ENCODE results near the gene THUMPD3. TPM values are rescaled to one million over a fixed set of nuclear protein-coding genes. Genes with fewer than 3 reads are reported as not detected.
A peak's percentile ranks its signal among the peaks of the same experiment; 100 is the strongest.

Gene THUMPD3
- total RNA-seq, 1 experiment from 2014 or later, result 44.0 TPM

DNA sequence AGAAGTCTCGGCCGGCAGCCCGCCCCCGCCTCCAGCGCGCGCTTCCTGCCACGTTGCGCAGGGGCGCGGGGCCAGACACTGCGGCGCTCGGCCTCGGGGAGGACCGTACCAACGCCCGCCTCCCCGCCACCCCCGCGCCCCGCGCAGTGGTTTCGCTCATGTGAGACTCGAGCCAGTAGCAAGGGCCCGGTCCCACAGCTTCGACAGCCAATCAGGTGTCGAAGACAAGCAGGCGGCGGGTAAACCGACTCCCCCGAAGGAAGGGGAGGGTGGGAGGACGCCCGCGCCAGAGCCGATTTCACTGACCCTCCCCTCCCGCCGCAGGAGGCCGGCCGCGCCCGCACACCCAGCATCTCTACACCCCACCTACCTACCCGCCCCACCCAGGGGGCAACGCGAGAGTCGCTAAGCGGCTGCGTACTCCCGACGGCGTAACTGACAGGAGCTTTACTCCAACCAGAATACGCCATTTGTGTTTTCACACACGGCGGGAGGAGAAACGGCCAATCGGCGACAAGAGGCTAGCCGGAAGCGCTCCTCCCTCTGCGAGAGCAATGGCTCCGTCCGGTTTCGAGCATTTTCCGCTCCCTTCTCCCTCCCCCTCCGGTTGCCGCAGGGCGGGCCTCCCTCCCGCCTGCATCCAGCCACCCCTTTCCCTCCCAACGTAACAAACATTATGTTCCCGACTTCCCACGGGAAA, 33.9 kb downstream of the THUMPD3 start:
- DNase-seq (ENCODE audit: low spot score), result peak; percentile 99

DNA sequence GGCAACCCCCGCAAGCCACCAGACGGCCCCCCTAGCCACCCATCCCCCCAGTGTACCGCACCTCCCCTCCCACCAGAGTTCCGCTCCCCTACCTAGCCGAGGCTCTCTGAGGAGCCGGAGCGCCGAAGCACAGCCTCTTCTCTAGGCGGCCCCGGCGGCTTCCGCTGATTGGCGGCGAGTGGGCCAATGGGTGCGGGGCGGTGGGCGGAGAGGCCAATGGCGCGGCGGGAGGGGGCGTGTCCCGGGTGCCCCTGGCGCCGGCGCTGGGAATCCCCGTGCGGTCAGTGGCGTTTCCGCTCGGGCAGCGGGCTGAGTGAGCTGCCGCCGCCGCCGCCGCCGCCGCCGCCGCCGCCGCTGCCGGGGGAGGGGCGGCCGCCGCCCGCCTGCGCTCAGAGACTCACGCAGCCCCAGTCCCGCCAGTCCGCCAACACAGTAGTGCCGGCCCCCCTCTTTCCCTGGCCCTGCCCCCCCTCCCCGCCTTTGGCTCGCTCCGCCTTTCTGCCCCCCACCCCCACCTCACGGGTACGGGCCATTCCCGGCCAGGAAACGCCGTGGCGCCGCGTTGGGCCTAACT, 34.6 kb downstream of the THUMPD3 start, which contains the start of gene SETD5:
SETD5 (plus strand) TSS at position 284 of the 574 bp plus-strand sequence. CDS start 31,324 bp downstream, outside the sequence.
- DNase-seq (ENCODE audit: low spot score), result peak; percentile 91

DNA sequence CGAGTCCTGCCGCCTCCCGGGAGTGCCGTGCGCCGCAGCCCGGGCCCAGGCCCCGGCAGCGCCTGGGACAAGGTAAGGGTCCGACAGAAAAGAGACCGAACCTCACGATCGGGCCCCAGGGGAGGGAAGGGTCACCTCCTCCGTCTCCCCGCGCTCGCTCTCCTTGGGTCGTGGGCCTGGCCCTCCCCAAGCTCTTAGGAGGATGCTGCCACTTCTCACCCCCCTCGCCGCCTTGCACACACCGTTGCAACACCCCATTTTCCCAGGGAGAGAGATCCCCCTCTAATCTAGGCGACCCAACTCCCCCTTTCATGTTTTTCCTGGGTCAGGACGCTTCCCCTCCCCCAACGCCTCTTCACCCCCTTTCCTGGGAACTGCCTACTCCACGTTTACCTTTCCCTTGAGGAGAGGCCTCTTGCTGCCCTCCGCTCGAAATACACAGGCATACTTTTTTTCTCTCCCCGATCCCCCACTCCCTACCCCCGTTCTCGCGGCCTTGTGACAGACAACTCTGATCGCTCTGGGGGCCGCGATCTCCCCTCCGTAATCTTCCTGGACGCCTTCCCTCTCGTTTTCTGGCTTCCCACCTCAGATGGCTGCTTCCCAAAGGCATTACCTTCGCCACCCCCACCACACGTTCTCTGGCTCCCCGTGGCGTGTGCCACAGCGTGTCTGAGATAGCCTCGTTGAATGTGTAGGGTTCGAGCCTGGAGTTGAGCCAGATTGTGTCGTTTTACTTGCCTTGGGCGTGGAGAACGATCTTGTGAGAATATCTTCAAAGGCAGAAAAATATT, 35.2 kb downstream of the THUMPD3 start:
- peak; percentile 36 for DNase-seq (ENCODE audit: low spot score)

DNA sequence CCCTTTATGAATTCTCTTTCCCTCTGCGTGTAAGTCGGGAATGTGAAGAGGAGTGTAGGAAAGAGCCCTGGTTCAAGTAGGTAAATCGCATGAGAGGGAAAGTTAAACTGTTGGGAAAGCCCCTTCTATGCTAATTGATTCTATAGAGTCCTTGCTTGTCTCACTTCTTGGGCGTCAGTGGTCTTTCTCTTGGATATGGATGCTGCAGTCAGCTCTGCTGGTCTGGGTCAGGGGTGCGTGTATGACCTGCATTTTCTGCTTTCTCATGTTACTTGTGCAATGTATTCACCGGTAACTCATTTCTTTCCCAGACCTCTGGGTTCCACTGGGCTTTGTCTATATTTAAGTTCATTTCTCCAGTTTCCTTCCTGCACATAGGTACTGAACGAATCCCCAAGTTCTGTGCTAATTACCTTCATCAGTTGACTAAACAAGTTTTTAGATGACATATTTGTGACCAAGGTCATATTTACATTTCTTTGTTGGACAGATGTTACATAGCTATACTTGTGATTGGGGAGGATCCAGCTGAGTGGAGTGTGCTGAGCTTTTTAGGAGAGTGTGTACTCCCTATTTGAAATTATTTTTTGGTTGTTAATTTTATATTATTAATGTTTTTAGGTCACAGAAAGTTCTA, 36.0 kb downstream of the THUMPD3 start:
- peak; percentile 25 for DNase-seq (ENCODE audit: low spot score)

DNA sequence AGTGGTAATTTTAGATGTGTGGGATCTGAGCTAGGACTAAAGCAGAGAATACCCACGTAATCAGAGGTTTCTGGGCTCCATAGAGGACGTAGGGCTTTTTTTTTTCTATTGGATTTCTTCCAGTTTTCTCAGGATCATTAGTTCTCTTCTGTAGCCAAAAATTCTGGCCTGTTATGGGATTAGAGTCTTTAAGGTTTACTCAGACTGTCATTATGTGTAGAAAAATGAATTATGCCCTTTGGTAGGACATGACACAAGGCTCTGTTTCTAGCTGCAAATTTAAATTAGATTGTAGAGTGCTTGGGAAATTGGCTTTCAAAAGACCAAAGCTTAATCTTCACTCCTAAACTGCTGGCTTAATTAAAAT, 36.5 kb downstream of the THUMPD3 start:
- DNase-seq (ENCODE audit: low spot score), result no peak

DNA sequence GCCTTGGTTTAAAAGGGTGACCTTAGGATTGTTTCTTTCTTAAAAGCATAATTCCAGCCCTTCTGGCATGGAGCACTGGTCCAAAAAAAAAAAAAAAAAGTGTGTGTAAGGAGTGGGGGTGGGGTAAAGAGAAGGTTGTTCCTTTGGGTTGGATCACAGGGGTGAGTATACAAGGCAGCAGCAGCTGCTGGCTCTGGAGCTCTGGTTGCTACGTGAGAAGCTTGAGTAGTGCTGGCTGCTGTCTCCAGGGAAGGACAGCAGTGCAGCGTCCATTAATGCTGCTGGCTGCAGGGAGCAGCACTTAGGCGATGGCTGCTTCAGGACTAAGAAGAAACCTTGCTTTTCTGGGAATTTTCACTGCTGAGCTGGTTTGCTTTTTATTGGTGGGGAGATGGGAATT, 36.9 kb downstream of the THUMPD3 start:
- DNase-seq (ENCODE audit: low spot score), result peak; percentile 91

DNA sequence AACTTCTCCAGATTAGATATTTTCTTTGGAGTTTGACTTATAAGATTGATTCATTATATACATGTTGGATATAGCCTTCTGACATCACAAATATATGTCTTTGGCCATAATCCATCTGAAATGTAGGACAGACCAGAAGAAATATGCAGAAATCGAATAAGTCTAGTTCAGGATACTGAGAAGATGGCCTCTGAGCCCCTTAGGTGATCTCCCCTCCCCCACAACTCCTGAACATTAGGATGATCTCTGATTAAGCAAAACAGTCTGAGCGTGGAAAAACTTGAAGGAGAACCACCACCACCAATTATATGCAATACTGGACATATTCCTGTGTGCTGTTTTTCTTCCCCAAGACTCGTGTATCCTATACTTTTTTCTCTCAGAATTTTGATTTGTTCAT, 37.8 kb downstream of the THUMPD3 start:
- no peak for DNase-seq (ENCODE audit: low spot score)

DNA sequence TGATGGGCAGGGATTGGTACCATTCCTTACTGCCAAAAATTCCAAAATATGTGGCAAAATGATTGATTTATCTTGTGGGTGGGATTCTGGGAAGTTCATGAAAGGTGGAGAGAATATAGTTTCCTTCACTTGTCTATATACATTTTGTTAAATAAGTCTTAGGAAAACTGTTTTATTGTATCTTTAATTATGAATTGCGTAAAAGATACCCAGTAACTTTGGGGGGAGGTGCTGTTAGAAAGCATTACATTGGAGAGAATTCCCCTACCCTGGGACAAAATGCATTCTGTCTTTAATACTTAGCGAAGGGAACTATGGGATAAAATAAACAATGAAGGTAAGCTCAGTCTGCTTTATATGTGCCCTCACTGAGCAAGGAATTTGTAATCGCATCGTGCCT, 39.1 kb downstream of the THUMPD3 start:
- no peak for DNase-seq (ENCODE audit: low spot score)

DNA sequence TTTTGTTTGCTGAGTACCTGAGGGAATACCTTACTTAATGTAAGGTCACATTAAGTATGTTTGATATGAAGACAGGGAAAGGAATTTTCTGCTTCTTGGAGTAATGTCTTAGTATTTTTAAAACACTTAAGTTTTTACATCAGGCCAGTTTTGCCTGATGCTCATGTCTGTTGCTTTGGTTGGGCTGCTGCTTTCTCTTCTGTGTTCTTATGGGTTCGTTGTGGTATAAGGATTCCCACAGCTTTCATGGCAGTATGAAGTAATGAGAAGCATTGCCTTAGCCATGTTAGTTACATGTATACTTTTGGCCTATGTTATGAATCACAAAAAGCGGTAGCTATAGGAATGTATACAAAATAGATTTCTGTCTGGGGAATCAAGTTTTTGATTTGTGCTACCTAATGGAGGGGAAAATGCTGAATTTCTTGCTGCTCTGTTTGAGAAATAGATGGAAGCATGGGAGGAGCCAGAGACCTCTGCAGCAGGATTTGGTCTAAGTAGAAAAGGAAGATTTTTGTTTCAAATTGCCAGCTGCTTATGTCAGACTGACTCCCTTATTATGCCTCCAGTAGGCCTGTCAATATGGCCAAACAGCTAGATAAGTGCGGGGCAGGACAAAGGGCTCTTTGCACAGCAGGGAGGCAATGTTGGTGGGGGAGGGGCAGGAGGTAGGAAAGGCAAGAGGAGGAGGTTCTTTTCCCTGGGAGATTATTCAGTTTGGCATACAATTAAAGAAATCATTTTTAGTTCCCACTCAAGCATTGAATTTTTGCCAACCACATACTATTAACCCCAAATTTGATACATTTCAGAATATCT, 39.8 kb downstream of the THUMPD3 start:
- DNase-seq (ENCODE audit: low spot score), result no peak

DNA sequence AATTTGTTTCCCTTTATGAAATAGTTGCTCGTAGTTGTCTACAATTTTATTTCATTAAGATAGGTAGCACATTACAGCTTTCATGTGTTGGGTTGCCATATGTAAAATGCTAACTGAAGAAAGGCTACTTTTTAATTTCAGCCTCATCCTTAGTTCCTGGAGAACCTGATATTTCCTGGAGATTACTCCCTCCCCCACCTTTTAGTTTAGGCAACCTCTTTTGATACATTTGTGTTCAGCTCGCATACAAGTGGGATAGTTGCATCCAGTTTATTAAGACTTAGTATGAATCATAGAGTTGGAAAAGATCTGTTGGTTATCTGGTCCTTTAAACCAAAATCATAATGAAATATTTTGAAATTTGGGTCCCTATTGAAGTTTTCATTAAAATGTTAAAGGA, 40.6 kb downstream of the THUMPD3 start:
- no peak for DNase-seq (ENCODE audit: low spot score)

DNA sequence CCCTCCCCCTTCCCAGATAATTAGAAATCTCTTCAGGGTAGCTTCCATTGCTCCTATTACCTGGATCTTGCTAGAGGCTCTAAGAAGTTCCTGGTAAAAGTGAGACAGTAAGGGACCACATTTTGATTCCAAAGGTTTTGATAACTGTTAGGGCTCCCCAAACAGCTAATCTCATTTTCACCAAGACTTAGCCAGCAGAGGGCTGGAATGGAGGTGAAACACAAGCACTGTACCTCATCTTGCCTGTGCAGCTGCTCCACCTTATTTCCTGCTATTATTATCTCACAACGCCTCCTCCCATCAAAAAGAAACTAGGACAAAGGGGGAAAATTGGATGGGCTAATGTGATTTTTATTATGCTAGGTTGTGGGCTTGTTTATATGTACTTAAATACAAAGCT, 41.8 kb downstream of the THUMPD3 start:
- DNase-seq (ENCODE audit: low spot score), result no peak

DNA sequence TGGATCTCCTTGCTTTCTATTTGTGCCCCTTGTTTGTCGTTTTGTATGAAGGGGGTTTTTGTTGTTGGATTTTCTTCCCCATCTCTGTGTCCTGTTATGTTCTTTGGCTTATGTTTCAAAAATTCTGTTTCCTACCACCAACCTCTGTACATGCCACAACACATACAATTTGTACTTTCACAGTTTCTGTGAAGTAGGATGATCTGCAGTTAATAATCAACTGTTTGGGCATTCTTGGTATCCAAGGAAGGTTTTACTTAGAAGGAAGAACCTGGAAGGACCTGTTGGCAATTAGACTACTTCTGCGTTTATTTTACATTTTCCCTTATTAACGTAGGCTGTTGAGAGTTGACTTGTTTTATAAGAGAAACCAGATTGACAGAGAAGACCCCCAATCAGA, 42.9 kb downstream of the THUMPD3 start:
- no peak for DNase-seq (ENCODE audit: low spot score)

DNA sequence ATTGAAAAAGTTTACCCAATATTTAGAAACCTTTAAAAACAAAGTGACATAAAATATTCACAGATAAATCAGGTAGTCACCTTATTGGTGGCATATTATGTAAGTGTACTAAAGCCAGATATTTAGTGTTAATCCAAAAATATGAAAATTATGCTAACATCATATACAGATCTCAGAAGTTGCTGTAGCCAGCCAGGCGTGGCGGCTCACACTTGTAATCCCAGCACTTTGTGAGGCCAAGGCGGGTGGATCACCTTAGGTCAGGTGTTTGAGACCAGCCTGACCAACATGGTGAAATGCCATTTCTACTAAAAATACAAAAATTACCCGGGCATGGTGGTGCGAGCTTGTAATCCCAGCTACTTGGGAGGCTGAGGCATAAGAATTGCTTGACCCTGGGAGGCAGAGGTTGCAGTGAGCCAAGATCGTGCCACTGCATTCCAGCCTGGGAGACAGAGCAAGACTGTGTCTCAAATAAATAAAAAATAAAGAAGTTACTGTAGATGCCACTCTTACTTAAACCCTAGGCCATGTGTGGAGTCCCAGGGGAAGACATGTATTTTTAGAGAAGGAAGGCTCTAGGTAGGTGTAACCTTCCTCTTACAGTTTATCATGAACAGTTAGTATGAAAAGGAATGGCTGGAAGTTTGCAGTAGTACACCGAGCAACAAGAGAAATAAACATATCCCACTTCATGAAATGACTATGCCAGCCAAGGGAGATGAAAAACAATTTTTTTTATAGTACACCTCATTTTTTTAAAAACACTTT, 44.2 kb downstream of the THUMPD3 start:
- DNase-seq (ENCODE audit: low spot score), result no peak

DNA sequence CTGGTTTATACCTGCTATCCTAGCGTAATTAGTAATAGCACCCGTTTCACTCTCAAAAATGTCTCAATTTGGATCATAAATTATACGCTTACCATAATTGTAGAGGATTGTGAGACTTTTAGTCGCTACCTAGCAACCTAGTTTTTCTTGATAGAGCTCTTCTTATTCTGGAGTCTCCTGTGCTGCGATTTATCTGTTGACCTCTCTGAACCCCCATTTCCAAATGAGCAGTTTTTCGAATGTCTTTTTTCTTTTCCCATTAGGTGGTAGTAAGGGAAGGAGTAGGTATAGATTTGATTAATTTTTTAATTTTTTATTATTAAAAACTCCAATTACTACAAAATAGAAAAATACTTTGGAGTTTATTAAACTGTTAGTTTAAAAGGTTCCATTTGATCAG, 45.2 kb downstream of the THUMPD3 start:
- no peak for DNase-seq (ENCODE audit: low spot score)

DNA sequence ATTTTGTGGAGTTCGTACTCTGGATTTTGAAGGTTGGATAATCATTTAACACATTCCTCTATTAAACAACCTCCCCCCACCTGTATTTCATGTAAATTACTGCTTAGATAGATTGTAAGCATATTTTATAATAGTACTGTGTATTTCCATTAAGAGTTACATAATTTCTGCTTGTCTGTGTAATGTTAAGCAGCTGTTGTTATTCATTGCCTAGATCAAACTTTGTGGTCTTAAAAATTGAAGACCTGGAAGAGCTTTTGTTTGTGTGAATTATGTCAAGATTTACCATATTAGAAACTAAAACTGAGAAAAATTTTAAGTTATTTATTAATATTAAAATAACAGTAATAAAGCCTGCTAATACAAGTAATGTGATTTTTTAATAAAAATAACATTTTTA, 45.7 kb downstream of the THUMPD3 start:
- no peak for DNase-seq (ENCODE audit: low spot score)

DNA sequence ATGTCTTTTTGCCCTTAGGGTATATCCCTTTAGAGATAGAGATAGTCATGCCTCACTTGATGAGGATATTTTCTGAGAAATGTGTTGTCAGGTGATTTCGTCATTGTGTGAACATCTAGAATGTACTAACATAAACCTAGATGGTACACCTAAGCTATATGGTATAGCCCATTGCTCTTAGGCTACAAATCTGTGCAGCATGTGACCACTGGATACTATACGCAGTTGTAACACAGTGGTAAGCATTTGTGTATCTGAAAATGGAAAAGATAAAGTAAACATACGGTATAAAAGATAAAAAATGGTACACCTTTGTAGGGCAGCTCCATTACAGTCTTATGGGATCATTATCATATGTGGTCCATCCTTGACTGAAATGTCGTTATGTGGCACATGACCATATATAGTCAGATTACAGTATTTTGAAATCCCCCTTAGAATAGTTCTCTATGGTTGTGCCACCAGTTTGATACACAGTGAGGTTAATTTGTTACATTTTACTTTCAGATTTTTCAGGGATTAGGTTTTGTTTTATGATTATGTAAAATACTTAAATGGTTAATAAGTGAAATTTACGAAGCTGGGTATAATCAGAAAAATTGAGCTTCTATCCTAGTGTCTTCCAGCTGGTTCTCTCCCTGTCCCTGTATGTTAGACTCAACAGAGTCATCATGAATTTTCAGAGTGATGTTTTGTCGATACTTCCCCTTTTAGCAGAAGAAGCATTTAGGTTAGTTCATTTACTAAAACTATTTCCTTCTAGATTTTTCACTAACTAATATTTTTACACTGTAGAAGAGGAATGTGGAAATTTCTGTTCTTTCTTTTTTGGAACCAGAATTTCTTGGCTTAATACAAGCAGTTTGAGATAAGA, 47.4 kb downstream of the THUMPD3 start:
- no peak for DNase-seq (ENCODE audit: low spot score)

DNA sequence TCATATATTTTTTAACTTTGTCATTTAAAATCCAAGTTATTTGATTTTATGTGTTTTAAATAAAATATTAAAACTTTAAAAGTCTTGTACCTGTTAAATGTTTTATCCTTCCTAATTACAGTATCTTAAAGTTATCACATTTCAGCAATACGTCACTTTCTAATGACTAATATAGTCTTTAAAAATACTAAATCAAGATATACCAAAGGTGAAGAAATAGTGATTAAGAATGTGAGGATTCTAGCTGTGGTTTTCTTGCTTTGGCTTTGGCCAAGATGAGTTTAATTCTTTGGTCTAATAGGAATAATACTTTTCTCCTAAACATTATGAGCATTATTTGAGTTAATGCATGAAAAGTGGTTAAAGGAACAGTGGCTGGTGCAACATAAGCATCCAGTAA, 48.4 kb downstream of the THUMPD3 start:
- DNase-seq (ENCODE audit: low spot score), result no peak

DNA sequence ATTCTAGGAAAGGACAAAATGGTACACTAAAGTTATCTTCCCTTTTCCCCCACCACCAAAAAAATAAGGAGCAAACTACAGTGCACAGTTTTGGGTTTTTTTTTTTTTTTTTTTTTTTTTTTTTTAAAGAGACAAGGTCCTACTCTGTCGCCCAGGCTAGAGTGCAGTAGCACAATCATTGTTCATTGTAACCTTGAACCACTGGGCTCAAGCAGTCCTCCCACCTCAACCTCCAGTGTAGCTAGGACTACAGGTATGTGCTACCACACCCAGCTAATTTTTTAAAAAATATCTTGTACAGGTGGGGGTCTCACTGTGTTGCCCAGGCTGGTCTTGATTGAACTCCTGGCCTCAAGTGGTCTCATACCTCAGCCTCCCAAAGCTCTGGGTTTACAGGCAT, 49.4 kb downstream of the THUMPD3 start:
- DNase-seq (ENCODE audit: low spot score), result no peak

DNA sequence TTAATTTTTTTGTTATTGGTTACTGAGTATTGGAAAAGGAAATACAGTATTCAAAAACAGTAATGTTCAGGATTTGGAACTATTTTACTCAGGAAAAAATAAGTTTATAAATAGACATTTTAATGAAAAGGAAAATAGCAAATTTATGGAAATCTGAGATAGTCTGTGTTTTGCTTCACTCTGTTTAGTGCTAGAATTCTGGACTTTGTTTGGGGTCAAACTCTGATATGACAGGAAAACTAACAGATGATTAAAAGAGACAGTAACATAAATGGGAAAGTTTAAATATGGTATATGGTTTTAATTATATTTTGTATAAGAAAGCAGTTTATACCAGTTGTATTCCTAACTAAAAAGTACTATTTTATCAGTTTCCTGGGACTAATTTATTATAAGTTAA, 52.0 kb downstream of the THUMPD3 start:
- DNase-seq (ENCODE audit: low spot score), result no peak
